Left kidney (tissue), 8 donors: ENCODE results near the gene EPHA8. TPM values are rescaled to one million over a fixed set of nuclear protein-coding genes. Genes with fewer than 3 reads are reported as not detected.
A peak's percentile ranks its signal among the peaks of the same experiment; 100 is the strongest.

ENCODE experiments used
- DNase-seq: peaks from one replicate; pipeline ENCODE4 v3.0.0-alpha.2; 2013
- long read RNA-seq, 8 donors: transcript quantifications; one replicate each; lab custom pipeline, GENCODE V29; 2026
- polyA plus RNA-seq: library from polyadenylated mRNA; unstranded; fragments of 120-200 nt; gene quantifications from one replicate; pipeline ENCODE4 v1.2.1, GENCODE V29; 2013; ENCODE audit not compliant: insufficient read length

Gene EPHA8
- polyA plus RNA-seq = 1.3 TPM
- long read RNA-seq, donor 1, partial matches to known transcripts = 0 of 1 reads
- long read RNA-seq, donor 1, other reads (novel, unspliced or antisense) = 0 of 1 reads
- long read RNA-seq, donor 2 = 0 reads
- long read RNA-seq, donor 3, partial matches to known transcripts = 0 of 1 reads
- long read RNA-seq, donor 3, other reads (novel, unspliced or antisense) = 0 of 1 reads
- long read RNA-seq, donor 4 = 0 reads
- long read RNA-seq, donor 5, partial matches to known transcripts = 0 of 1 reads
- long read RNA-seq, donor 5, other reads (novel, unspliced or antisense) = 0 of 1 reads
- long read RNA-seq, donor 6, partial matches to known transcripts = 0 of 2 reads
- long read RNA-seq, donor 6, other reads (novel, unspliced or antisense) = 0 of 2 reads
- long read RNA-seq, donor 7, partial matches to known transcripts = 0 of 1 reads
- long read RNA-seq, donor 7, other reads (novel, unspliced or antisense) = 0 of 1 reads
- long read RNA-seq, donor 8, partial matches to known transcripts = 0 of 1 reads
- long read RNA-seq, donor 8, other reads (novel, unspliced or antisense) = 0 of 1 reads

DNA sequence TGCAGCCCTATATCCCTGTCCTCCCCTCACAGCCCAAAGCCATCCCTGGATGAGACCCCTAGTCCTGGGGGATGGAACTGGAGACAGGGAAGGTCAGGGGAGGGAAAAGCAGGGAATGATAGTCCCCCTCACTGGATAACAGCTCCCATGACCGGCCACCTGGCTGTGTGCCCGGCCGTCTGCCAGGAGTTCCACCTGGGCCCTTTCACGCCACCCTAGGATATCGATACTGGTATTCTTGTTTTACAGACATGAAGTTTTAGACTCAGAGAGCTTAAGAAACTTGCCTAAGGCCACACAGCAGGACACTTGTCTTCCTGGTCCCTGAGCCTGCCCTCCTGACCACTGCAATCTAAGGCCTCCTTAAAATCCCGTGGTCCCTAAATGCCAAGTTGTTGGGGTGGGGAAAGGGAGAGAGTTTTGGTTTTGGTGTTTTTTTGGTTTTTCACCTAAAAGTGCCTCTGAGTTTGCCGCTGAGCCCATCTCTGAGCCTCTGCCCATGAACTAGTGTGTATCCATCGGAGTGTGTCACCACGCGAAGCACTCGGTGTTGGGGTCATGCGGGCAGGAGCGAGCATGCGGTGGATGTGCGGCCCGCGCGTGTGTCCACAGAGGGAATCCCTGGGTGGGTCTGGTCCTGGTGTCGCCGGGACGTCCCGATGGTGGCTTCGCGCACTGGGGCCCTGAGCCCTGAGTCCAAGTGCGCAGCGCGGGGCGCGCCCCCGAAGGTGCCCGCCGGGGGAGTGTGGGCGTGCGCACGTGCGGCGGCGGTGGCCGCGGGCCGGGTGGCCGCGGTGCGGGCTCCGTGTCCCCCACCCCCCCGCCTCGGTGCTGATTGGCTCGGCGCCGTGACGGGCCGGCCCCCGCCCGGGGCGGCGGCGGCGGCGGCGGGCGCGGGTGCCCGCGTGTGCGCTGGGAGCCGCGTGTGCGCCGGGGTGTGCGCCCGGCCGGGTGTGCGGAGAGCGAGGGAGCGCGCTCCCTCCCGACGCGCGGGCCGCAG is at the start of gene EPHA8:
TSS of gene EPHA8 (plus strand) at position 906 of the 1,000 bp plus-strand sequence. CDS start 147 bp downstream, outside the sequence.
- DNase-seq = no peak

DNA sequence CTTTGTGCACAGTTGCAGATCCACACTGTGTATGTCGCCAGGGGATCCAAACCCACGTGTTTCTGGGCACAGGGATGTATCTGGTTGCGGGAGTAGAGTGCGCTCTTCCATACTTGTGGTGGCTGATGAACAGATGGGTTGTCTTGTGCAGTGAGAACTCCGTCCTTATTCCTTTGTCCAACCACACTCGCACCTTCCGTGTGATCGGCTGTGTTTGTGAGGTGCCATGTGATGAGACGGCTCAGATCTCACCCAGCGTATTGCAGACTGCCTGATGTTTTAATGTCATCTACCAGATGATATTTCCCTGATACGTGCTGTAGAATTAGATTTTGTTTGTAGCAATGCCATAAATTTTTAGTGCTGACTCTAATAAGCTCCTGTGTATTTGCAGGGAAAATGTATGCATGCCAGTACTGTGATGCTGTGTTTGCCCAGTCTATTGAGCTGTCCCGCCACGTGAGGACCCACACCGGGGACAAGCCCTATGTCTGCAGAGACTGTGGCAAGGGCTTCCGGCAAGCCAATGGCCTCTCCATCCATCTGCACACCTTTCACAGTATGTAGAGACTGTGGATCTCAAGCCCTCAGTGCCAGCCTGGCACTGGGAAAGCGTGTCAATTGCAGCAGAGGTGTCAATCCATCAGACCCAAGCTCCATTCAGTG is 46.2 kb upstream of the EPHA8 start:
- DNase-seq = no peak

DNA sequence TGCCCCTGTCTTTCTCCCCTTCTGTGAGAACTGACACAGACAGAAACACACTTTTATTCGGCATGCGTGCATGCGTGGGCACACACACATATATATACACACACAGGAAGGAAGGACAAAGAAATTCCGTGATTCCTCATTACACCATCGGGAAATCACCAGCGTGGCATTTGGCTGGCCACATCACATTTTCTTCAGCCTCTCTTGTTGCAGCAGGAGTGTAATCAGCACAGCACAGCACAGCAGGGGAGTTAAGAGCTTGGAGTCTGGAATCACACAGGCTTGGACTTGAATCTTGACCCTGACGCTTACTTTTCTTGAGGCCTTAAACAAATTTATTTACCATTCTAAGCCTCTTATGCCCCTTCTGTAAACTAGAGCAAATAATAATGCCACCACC is 45.3 kb upstream of the EPHA8 start:
- DNase-seq = no peak

DNA sequence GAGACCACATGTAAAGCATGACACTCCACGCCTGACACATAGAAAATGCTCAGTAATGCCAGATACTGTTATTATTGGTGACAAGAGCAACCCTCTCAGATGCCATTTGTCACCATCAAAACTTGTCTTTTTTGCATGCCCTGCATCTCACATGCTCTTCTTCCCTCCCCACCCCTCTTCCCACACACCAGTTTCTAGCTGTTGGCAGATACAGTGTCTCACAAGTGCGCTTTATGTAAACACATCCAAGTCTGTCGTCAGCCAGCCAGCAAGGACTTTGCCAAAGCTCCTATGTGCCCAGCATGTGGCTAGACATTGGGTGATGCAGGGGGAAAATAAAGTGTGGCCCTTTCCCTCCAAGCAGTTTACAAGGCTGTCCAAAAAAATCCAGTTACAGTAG is 44.9 kb upstream of the EPHA8 start:
- DNase-seq = no peak

DNA sequence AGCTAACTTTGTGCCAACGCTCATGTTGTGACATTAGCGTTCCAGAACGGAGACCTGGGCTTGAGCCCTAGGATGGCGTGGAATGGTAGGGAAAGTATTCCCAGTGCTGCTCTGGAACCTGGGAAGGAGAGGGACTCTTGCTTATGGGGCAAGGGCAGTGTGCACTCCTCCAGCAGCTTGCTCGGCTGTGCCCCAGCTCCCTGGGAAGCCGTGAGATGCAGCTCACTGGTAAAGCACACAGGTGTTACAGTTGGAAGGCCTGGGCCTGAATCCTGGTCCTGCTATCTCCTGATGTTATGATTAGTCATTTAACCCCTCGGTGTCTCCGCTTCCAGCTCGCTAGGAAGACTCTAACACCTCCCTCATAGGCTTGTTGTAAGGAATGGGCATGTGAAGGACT is 42.4 kb upstream of the EPHA8 start:
- DNase-seq = no peak

DNA sequence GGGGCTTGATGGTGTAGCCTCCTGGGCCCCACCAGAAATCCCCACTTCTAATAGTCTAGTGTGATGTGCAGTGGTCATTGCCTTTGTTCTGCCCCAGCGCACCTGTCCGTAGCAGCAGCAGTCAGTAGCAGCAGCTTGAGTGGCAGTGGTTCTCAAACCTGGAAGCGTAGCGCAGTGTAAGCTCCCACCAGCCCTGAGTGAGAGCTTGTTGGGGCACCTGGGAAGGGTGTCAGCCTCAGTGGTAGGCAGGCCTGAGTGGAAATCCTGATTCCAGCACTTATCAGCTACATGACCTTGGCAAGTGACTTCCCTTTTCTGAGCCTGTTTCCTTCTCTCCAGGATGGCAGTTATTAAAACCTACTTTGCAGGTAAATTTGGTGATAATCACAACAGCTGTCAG is 41.6 kb upstream of the EPHA8 start:
- DNase-seq = no peak

DNA sequence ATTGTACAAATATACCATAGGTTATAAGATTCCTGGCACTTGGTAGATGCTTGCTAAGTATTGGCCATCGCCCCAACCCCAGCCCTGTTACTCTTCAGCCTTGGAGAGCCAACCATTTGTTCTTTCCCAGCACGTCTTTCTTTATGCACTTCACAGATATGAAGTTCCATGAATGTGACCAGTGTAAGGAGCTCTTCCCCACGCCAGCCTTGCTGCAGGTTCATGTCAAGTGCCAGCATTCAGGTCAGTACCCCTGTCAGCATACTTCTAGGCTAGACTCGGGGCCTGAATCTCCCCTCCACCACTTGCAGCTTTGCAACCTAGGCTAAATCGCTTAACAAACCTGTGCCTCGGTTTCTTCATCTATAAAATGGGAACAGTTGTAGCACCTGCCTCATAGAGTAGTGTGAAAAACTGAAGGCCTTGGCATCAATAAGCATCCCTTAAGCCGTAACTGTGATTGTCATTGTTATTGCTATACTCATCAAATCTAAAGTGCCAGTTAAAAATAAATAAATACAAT is 41.0 kb upstream of the EPHA8 start:
- no peak for DNase-seq

DNA sequence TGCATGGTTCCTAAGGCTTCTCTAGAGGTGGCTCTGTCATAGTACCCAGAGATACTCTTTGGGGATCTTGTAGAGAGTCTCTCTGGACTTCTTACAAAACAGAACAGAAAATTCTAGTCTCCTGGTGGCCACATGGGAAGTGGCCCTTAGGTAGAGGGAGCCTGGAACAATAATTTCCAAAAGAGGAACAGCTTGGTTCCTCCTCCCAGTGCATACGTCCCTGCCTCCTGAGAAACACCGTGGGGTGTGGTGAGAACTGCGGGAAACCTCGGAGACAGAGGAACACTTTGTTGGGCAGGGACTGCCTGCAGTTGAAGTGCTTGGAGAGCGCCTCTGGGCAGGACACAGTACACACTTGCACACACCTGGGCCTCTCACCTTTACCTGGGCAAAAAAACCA is 38.8 kb upstream of the EPHA8 start:
- no peak for DNase-seq

DNA sequence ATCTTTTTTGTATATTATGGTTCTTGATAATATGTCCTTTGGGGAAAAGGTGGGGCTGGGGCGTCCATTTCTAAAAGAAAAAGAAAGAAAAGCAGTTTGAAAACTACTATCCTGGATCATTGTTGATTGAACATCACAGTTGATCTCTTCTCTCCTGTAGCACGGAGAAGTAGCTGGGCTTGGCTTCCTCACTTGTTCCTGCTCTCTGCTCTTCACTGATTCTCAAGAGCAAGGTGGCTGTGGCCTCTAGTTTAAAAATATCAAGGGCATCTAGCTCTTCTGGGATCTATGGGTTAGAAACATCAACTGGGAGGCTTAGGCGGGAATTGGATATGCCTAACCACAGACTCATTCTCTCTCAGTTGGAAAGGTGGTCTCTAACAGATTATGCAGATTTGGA is 38.1 kb upstream of the EPHA8 start:
- DNase-seq = no peak

DNA sequence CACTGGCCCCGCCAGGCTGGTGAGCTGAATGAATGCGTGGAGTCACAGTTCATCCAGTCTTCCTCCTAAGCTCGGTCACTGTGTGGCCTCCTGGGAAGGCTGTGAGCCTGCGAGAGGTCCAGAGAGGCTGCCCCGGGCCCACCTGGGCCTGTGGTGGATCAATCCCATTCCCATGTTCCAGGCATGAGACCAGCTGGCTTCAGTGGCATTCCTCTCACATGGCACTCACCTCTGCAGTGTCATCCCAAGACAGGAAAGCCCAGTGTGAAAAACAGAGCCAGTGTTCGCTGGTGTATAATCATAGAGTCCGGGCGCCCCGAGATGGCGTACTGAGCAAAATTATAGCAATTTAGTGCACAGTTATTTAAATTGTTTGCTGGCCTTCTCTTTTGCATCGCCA is 37.6 kb upstream of the EPHA8 start:
- DNase-seq = no peak

DNA sequence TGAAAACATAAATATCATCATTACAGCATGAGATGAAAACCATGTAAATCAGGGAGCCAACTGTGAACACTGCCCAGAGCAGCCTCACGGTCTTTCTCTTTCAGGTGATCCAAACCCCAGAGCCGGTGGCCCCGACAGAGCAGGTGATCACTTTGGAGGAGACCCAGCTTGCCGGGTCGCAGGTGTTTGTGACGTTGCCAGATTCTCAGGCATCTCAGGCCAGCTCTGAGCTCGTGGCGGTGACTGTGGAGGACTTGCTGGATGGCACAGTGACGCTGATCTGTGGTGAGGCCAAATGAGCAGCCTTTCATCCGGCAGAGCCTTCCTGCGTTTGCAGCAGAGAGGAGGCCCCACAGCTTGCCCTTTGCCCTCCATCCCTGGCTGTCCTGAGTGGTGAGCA is 37.2 kb upstream of the EPHA8 start:
- no peak for DNase-seq

DNA sequence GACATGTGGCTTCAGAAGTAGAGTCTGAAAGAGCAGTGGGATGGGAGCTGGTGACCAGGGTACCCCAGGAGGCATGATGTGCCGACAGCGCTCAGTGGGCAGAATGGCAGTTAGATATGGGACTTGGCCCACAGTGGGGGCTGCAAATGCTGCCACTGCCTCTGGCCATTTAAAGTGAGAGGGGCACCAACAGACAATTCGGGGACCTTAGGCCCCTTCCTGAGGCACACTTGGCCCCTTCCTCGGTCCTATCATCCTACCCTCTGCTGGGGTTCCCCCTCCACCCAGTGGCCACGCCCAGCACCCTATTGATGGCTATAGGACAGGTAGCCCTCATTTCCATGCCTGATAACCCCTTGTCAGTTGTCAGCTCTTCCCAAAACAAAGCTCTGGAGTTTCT is 36.6 kb upstream of the EPHA8 start:
- no peak for DNase-seq

DNA sequence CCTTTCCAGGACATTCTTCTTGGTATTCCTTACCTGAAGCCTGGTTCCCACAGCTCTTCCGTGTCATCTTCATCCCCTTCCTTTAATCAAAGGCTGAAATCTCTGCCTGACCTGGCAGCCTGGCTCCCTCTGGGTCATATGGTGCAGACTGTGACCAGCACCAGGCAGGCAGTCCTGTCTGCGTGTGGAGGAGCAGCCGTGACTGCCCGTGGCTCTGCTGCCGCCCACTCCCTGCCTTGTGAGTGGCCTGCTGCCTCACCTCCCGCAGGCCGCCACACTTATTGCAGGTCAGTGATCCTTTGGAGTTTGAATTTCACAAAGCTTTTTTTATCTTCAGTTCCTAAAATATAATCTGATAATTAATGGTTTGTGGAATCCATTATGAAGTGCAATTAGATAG is 36.2 kb upstream of the EPHA8 start:
- DNase-seq = no peak

DNA sequence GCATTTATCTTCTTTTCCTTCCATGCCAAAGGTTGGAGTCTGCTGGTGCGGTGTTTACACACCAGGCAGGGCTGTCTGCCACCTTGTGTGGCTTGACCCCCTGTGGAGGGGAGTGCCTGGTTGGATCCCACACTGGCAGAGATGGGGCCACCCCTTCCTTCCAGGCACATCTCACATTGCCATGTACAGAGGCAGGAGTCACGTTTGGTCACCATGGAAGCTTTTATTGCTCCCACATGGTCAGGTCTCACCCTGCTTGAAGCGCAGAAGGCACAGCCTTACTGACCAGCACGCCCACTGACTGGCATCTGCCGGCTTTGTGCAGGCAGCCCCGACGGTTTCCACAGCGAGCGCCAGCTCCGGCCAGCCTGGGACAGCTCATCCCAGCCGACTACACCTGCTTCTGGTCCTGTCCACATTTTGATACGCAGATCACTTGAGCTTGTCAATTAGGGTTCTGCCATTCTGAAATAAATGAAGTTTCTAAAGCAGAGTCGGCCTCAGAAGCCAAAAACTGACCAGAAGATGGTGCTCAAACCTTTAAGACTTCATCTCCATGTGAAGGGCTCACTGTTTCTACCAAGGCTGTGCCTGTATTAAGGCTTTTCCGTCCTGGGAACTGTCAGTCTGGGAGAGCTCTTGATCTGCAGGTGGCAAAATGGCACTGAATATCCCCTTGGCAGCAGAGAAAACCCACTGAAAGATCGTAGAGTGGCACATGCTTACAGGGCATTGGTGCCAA is 35.6 kb upstream of the EPHA8 start:
- DNase-seq = peak; percentile 49

DNA sequence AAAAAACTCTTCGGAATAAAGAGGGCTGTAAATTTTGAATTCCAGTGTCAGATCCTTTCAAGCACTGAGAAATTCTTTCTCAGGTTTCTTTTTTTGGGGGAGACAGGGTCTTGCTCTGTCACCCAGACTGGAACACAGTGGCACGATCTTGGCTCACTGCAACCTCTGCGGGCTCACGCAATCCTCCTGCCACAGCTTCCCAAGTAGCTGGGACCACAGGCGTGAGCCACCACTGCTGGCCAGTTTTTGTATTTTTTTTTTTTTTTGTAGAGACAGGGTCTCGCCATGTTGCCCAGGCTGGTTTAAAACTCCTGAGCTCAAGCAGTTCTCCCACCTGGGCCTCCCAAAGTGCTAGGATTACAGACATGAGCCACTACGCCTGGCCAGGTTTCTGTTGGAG is 34.8 kb upstream of the EPHA8 start:
- DNase-seq = no peak

DNA sequence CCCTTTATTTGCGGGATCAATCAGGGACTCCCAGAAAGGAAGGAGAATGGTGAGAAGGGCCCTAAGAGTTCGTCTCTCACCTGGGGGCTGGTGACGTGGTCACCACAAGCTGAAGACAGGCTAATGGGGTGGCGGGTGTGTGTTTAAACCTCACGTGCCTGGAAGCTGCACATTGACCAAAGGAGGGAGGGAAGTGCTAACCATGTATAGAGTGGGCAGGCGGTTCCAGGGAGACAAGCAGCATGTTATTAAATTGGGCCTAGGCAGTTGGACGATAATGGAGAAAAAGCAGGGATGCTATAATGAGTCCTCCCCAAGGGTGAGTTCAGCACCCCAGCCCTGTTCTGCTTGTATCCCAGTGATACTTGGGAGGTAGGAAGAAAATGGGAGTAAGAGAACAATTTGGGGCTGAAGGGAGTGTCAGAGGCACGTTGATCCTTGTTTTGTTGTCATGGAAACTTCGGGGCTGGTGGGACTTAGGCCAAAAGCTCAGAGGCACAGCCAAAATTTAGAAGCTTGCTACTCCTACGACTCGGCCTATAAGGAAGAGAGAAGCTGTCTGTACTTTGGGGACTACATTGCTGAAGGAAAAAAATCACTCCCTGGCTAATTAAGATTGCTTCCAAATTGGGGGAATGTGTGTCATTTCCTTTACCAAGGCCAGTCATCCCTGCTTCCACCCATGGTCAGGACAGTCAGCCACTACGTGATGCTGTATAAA is 33.2 kb upstream of the EPHA8 start:
- DNase-seq = peak; percentile 50

DNA sequence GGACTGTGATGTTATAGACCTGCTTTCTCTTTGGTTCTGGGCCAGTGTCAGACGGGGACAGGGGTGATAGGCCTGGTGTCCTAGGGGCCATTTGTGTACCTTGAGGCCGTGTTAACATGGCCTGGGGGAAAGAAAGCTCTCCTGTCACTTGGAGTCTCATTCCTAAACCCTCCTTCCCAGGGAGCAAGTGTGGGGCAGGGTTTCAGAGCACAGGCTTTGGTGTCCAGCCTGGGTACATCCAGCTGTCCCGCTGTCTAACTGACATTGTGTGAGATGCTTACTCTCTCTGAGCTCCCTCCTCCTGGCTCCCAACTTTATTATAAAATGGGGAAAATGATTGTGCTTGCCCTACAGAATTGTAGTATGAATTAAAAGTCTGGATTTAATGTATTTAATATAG is 32.6 kb upstream of the EPHA8 start:
- DNase-seq = no peak

DNA sequence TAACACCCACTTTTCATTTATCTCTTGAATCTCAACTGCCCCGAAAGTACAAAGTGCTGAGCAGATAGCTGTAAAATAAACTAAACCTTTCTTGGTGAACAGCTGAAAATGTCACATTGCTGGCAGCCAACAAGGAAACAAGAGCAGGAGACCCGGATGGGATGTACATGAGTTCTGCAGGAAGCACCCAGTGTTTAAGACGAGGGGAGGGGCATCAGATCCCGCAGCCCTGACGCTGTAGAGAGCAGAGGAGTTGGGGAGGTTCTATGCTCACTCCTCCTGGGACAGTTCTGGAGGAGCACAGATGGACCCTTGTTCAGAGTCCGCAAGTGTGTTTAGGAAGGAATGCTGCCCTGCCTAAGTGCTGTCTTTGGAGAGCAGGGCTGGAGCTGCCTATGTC is 32.0 kb upstream of the EPHA8 start:
- DNase-seq = no peak

DNA sequence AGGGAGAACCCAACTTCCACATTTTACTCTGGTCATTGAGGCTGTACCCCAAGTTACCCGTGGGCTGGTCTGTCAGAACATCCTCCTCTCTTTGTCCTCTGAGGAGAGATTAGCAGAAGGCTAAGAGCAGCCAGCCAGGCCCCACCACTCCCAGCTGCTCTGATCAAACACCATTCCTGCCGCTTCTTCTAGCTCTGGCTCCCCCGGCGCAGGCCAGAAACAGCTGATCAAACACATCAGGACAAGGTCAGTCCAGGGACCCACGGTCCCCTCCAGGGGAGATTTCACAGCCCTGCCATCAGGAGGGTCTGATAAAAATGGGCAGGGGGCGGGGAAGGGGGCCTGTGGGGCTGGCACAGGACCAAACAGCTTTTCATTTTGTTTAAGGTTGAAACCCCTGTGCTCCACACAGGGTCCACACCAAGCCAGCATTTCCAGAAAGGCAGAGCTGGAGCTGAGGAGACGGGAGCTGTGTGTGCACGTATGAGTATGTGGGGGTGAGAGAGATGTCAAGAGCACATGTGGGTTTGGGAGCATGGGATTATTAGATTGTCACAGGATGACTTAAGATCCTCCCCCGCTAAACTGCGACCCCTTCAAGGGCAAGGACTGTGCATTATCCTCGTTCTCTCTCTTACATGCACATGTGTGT is 29.9 kb upstream of the EPHA8 start:
- no peak for DNase-seq

DNA sequence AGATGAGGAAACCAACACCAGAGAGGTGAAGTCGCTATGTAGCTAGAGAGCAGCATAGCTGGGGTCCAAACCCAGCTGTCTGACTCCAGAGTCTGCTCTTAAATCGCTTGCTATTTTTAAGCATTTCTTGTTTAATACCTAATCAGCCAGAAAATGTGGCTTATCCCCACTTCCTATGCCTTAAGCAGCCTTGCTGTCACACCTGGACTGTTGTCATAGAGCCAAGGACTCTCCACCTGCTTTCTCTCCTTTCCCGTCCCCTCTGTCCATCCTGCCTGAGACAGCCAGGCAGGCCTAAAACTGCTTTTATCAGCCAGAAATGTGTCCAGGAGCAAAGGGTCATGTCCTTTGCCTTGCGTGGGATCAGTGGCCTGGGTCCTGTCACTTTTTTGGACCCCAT is 28.3 kb upstream of the EPHA8 start:
- DNase-seq = no peak
